ENCODE results near the gene FN3KRP. TPM values are rescaled to one million over a fixed set of nuclear protein-coding genes. Genes with fewer than 3 reads are reported as not detected.

Gene FN3KRP
- total RNA-seq, 6 experiments from 2014 or later: 7.6 to 24.8 (median 14.3) TPM

- ATAC-seq (no peak), DNase-seq (no peak)
- H3K4me3 ChIP-seq: no peak overlapping the region
- intact Hi-C loops (cut with DNase I): no loop called here
- no peaks in the 10 kb centered on the region for H3K27me3 ChIP-seq
- H3K36me3 ChIP-seq: peaks cover 0 to 13% (median 3%) of the 10 kb centered on the region in 4 donors
- TF ChIP-seq CTCF (IDR thresholded peaks at IDR 0.05): no peak
- no peak for TF ChIP-seq POLR2A (IDR thresholded peaks at IDR 0.05)
- H3K4me1 ChIP-seq: peaks cover 0 to 16% (median 0%) of the 10 kb centered on the region in 4 donors
- no peak overlapping the region for H3K27ac ChIP-seq
- WGBS (ENCODE audit: insufficient coverage, low coverage, low lambda C conversion rate, missing lambda C conversion rate): 90% methylated on average over 3 of the region's 19 CpGs
- no peaks in the 10 kb centered on the region for H3K9me3 ChIP-seq
Observed at GRCh38 chr17:82720204-82720603, 3.7 kb downstream of the FN3KRP start.

GRCh38 chr17:82722341-82723013 lies 6.0 kb downstream of the FN3KRP start:
- Histone ChIP-seq H3K4me1 (peaks cover 0 to 5% (median 0%) of the 10 kb centered on the region in 4 donors), H3K36me3 (peaks cover 0 to 25% (median 4%) of the 10 kb centered on the region in 4 donors), H3K9me3 (no peaks in the 10 kb centered on the region), H3K27me3 (no peaks in the 10 kb centered on the region), H3K27ac (no peak overlapping the region), H3K4me3 (no peak overlapping the region)
- TF ChIP-seq CTCF (IDR thresholded peaks at IDR 0.05) (no peak), POLR2A (IDR thresholded peaks at IDR 0.05) (no peak)
- peak in 1 of 4 donors; percentile 47 for ATAC-seq
- no peak for DNase-seq
- 70% methylated on average over 9 of the region's 19 CpGs for WGBS (ENCODE audit: insufficient coverage, low coverage, low lambda C conversion rate, missing lambda C conversion rate)
- intact Hi-C loops (cut with DNase I): no loop called here

- Histone ChIP-seq H3K4me3 (no peak overlapping the region), H3K27ac (no peak overlapping the region), H3K9me3 (no peaks in the 10 kb centered on the region), H3K4me1 (no peaks in the 10 kb centered on the region), H3K36me3 (peaks cover 0 to 31% (median 4%) of the 10 kb centered on the region in 4 donors), H3K27me3 (no peaks in the 10 kb centered on the region)
- ATAC-seq: peak in 2 of 4 donors; percentile 37 to 66
- WGBS (ENCODE audit: insufficient coverage, low coverage, low lambda C conversion rate, missing lambda C conversion rate): 77% methylated on average over 11 of the region's 26 CpGs
- no peak for DNase-seq
- intact Hi-C loops (cut with DNase I): no loop called here
- no peak for TF ChIP-seq CTCF (IDR thresholded peaks at IDR 0.05)
- TF ChIP-seq POLR2A (IDR thresholded peaks at IDR 0.05): no peak
Observed at GRCh38 chr17:82723169-82723807, 6.8 kb downstream of the FN3KRP start.

GRCh38 chr17:82726427-82726826 lies 9.9 kb downstream of the FN3KRP start:
- H3K4me3 ChIP-seq: no peak overlapping the region
- no peaks in the 10 kb centered on the region for H3K27me3 ChIP-seq
- DNase-seq: no peak
- peak in 1 of 4 donors; percentile 26 for ATAC-seq
- no peaks in the 10 kb centered on the region for H3K9me3 ChIP-seq
- intact Hi-C loops (cut with DNase I): no loop called here
- TF ChIP-seq POLR2A (IDR thresholded peaks at IDR 0.05) (no peak), CTCF (IDR thresholded peaks at IDR 0.05) (no peak)
- no CpG with 5 or more reads among the region's 10 CpGs for WGBS (ENCODE audit: insufficient coverage, low coverage, low lambda C conversion rate, missing lambda C conversion rate)
- H3K27ac ChIP-seq: no peak overlapping the region
- H3K4me1 ChIP-seq: no peaks in the 10 kb centered on the region
- H3K36me3 ChIP-seq: peaks cover 0 to 17% (median 2%) of the 10 kb centered on the region in 4 donors
